GM10266 (cell line): ENCODE results near the gene CLDN2.

Source experiments
- DNase-seq: peaks from one replicate; pipeline ENCODE4 v3.0.0; 2012; ENCODE audit errors: extremely low spot score
- CTCF ChIP-seq: IDR thresholded peaks from 2 replicates; pipeline ENCODE4 v1.5.1; 2012; ENCODE audit warnings: mild to moderate bottlenecking, low read depth; ENCODE audit not compliant: control insufficient read depth, insufficient read depth; ENCODE audit errors: missing control alignments

CLDN2 gene

GRCh38 chrX:106917830-106918500 lies 2.2 kb upstream of the CLDN2 start:
- TF ChIP-seq CTCF = no peak
- DNase-seq = no peak

GRCh38 chrX:106921637-106922036 lies 1.4 kb downstream of the CLDN2 start:
- TF ChIP-seq CTCF = no peak
- DNase-seq = no peak

- DNase-seq = no peak
- TF ChIP-seq CTCF = no peak
These were observed 6.8 kb downstream of the CLDN2 start for GRCh38 chrX:106927023-106927422.

- no peak for DNase-seq
These were observed 7.5 kb downstream of the CLDN2 start for GRCh38 chrX:106927700-106928099.

GRCh38 chrX:106928227-106928626 lies 8.0 kb downstream of the CLDN2 start:
- no peak for DNase-seq
- no peak for TF ChIP-seq CTCF

More at GRCh38 chrX:106927700-106928099, 7.5 kb downstream of the CLDN2 start:
- TF ChIP-seq CTCF = no peak

- no peak for DNase-seq
These were observed 11.8 kb downstream of the CLDN2 start for GRCh38 chrX:106931831-106932491.

More at GRCh38 chrX:106931831-106932491, 11.8 kb downstream of the CLDN2 start:
- TF ChIP-seq CTCF = no peak
